Left renal pelvis (tissue), 4 donors: ENCODE results near the gene OR10H4. TPM values are rescaled to one million over a fixed set of nuclear protein-coding genes. Genes with fewer than 3 reads are reported as not detected.
"Not testable (repeated sequence)": the region's sequence is repeated elsewhere in the genome, so short reads cannot be mapped to it uniquely, and the experiment has no call there.

ENCODE experiments used
- DNase-seq, 4 donors: peaks; one replicate each; pipeline ENCODE4 v3.0.0-alpha.2; 2013; ENCODE audit warnings: low read depth in 4 of 4, low spot score in 3 of 4
- polyA plus RNA-seq, 4 donors: library from polyadenylated mRNA; unstranded; fragments of 120-200 nt; gene quantifications; one replicate each; pipeline ENCODE4 v1.2.1, GENCODE V29; 2013; ENCODE audit not compliant: insufficient read length in 4 of 4

OR10H4 gene
- polyA plus RNA-seq = not detected

GRCh38 chr19:15948223-15949058, at the start of gene OR10H4:
Gene OR10H4 (plus strand): TSS chr19:15949008. CDS start chr19:15949008, 0 bp downstream.
- no peak for DNase-seq

GRCh38 chr19:15899561-15899960, 49.2 kb upstream of the OR10H4 start:
- not testable (repeated sequence) for DNase-seq

- DNase-seq = not testable (repeated sequence)
These were observed 48.8 kb upstream of the OR10H4 start for GRCh38 chr19:15900032-15900431.

- no peak for DNase-seq
These were observed 48.3 kb upstream of the OR10H4 start for GRCh38 chr19:15900504-15900903.

GRCh38 chr19:15902254-15902653, 46.6 kb upstream of the OR10H4 start:
- DNase-seq = no peak

- DNase-seq = not testable (repeated sequence)
These were observed 45.9 kb upstream of the OR10H4 start for GRCh38 chr19:15902898-15903297.

GRCh38 chr19:15905026-15905425, 43.8 kb upstream of the OR10H4 start:
- no peak for DNase-seq

GRCh38 chr19:15911599-15912235, 37.1 kb upstream of the OR10H4 start:
- DNase-seq = no peak

GRCh38 chr19:15913384-15913783, 35.4 kb upstream of the OR10H4 start:
- DNase-seq = no peak

GRCh38 chr19:15913830-15914229, 35.0 kb upstream of the OR10H4 start:
- DNase-seq = no peak

- DNase-seq = no peak
These were observed 33.7 kb upstream of the OR10H4 start for GRCh38 chr19:15915109-15915508.

- DNase-seq = no peak
These were observed 29.6 kb upstream of the OR10H4 start for GRCh38 chr19:15919243-15919642.

- no peak for DNase-seq
These were observed 26.8 kb upstream of the OR10H4 start for GRCh38 chr19:15922021-15922420.

- DNase-seq = no peak
These were observed 25.1 kb upstream of the OR10H4 start for GRCh38 chr19:15923702-15924101.

- no peak for DNase-seq
These were observed 22.3 kb upstream of the OR10H4 start for GRCh38 chr19:15926484-15926883.

GRCh38 chr19:15928321-15928720, 20.5 kb upstream of the OR10H4 start:
- DNase-seq = no peak

GRCh38 chr19:15933761-15934331, 15.0 kb upstream of the OR10H4 start:
- not testable (repeated sequence) for DNase-seq

- DNase-seq = peak in 1 of 4 donors; percentile 2
These were observed 14.3 kb upstream of the OR10H4 start, which contains the start of gene CYP4F11 for GRCh38 chr19:15934332-15935078. Gene CYP4F11 (minus strand): TSS chr19:15934529. CDS start chr19:15934408, 121 bp downstream.

- DNase-seq = no peak
These were observed 13.6 kb upstream of the OR10H4 start for GRCh38 chr19:15935167-15935702.

- DNase-seq = no peak
These were observed 12.6 kb upstream of the OR10H4 start for GRCh38 chr19:15936173-15936572.
